ENCODE measurements around the gene NTN1. TPM values are rescaled to one million over a fixed set of nuclear protein-coding genes. Genes with fewer than 3 reads are reported as not detected.
"Not testable (repeated sequence)": the region's sequence is repeated elsewhere in the genome, so short reads cannot be mapped to it uniquely, and the experiment has no call there.

The NTN1 gene
- total RNA-seq, 1 donor from 2014 or later: 0.94 TPM

DNA sequence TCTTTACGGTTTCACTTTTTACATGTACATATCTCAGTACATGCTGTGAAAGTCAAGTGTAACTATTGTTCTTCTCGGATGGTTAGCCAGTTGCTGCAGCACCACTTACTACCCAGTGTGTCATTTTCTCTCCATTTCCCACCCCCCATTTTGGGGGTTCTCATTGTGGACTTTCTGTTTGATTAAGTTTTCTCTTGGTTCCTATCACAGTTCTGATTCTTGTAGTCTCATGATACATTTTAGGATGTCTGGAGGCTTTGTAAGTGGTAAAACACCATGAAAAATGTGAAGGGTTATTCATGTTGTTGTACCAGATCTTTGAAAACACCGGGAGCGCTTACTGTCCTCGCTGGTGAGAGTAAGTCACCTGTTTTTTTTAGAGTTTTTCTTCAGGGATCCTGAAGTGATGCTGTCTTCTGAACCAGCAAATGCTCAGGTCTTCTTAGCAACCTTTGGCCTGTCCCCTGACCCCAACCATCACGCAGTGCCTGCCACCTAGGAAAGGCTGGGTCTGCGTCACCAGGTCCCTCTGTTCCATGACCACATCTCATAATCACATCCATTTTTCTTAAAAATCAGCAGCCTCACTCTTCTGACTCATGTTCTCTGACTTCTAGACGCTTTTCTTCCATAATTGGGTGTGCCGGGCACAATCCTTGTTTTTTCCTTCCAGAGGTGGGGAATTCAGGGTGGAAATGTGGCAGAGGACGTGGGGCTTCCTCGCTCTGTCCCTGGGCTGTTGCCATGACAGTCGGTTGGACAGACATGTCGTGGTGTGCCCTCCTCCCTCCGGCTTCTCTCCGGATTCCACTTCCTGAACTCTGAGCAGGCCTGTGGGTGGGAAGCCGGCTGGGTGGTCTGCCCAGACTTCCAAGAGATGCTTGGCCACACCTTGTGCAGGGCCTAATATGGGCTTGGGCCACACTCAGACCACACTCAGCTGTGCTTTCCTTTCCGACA, 102.6 kb downstream of the NTN1 start:
- DNase-seq (ENCODE audit: low read depth): no peak

DNA sequence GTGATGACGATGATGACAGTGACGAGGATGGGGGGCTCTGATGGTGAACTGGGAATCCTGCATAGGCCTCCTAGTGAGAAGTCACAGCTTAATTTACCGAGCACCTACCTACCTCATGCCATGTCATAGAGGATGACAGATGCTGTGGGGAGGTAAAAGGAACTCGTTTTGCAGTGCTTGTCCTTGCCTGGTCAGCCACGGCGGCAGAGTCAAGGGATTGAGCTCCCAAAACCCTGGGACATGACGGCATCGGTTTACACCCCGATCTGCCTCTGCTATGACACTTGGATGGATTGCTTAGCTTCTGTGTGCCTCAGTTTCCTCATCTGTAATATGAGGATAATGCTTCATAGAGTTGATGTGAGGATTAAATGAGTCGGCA, 103.2 kb downstream of the NTN1 start:
- DNase-seq (ENCODE audit: low read depth): no peak

DNA sequence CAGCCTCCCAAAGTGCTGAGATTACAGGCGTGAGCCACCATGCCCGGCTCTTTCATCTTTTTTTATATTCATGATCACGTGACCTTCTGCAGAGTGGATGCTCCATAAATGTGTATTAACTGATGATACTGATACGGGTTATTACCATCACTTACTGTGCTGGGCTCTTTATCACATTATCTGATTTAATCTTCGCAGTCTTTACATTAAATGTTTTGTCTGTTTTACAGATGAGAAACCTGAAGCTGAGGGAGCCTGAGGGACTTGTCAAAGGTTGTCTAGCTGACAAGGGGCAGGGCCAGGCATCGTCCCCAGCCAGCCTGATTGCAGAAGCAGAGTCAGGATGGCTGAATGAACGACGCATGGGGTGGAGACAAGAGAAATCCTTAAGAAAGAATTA, 104.4 kb downstream of the NTN1 start:
- DNase-seq (ENCODE audit: low read depth): no peak

DNA sequence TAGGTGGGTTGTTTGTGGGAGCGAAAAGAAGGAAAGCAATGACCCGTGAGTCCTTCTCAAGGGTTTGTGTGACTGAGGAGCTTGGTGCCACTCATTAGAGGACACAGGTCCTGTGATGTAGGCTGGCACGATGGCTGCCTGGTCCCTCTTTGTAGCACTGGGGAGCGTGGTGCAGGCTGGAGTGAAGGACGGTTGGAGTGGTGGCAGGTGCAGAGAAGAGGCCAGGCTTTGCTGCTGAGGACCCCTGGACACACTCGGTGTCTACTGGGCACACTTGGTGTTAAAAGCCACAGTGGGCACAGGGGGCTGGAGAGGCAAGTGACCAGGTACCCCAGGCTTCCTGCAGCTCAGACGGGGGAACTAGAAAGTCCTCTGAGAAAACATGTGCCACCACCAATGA, 106.0 kb downstream of the NTN1 start:
- DNase-seq (ENCODE audit: low read depth): no peak

DNA sequence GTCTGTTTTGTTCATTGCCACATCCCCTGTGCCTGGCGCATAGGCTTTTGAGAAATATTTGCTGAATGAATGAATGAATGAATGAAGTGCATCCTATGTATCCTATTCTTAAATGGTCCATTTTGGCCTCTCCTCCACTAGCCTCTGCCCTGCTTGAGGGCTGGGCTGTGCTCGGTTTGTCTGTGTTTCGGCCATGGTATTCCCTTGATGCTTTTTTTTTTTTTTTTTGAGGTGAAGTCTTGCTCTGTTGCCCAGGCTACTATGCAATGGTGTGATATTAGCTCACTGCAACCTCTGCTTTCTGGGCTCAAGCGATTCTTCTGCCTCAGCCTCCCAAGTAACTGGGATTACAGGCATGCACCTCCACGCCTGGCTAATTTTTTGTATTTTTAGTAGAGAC, 110.1 kb downstream of the NTN1 start:
- no peak for DNase-seq (ENCODE audit: low read depth)

DNA sequence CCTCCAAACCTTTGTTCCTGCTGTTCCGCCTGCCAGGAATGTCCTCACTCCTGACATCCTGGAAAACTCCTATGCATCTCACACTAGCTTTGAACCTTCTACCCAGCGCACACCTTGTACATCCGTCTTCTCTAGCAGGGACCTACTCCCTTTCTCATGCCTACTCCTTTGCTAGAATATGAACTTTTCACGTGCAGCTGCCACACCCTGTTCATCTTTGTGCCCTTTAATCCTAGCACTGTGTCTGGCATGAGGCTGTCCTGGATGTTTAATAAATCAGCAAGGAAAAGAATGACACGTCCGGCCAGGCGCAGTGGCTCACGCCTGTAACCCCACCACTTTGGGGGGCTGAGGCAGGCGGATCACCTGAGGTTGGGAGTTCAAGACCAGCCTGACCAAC, 111.0 kb downstream of the NTN1 start:
- DNase-seq (ENCODE audit: low read depth): no peak

DNA sequence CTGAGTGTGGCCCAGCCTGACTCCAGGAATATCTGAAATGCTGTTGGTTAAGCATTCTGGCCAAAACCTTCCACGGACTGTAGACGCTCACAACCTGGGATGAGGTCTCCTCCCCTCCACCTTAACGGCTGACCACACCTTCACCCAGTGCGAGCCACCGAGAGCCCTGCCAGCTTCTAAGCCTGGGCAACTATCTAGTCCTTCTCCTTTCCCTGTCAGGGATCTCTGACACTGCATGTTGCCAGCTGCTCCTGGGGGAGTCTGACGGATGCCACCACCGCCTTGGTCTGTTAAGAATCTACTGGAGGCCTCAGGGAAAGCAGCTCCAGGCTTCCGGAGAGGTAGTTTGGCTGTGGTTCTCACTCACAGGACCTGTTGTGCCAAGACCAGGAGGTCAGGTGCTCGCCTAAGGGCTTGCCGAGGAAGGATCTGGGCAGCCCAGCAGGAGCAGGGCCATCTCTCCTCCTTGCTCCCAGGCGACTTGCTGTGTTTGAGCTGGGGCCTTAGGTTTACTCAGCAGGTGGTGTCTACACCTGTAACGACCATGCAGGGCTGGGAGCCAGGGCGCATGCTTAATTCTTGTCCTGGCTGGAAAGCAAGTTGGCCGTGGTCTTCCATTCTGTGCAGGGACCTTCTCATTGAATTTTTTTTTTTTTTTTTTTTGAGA, 111.8 kb downstream of the NTN1 start:
- DNase-seq (ENCODE audit: low read depth): no peak

DNA sequence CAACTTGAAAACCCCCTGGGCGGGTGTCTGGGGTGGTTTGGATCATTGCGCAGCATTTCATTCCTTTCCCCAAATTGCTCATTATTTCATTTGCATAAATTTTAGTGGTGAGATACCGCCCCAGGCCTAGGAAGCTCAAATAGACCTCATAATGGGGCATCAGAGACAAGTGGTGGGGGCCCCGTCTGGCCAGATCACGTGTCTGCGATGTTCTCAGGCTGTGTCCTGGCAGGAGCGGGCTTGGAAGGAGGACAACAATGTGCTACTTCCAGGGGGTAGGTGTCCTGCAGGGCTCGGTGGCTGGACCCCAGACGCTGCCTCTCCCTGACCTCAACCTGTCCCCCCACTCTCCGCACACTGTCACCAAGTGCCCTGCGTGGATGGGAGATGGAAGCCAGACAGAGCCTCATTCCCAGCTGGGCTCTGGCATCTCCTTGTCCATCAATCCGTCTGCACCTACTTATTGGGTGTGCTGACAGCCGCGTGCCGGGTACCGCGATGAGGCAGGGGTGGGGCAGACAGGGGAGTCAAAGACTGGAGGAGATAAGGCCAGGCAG, 116.9 kb downstream of the NTN1 start:
- DNase-seq (ENCODE audit: low read depth): no peak

DNA sequence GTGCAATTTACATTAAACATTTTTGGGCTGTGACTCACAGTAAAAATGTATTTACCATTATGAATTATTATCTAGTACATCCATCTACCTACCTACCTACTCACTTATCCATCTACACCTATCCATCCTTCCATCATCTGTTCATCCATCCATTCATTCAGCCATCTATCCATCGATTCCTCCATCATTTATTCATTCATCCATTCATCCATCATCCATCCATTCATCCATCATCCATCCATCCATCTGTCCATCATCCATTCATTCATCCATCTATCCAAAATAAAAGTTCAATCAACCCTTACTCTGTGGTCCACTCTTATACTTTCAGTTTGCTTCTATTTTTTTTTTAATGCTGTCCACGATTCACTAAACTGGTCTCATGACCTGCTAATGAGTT, 118.4 kb downstream of the NTN1 start:
- DNase-seq (ENCODE audit: low read depth): no peak

DNA sequence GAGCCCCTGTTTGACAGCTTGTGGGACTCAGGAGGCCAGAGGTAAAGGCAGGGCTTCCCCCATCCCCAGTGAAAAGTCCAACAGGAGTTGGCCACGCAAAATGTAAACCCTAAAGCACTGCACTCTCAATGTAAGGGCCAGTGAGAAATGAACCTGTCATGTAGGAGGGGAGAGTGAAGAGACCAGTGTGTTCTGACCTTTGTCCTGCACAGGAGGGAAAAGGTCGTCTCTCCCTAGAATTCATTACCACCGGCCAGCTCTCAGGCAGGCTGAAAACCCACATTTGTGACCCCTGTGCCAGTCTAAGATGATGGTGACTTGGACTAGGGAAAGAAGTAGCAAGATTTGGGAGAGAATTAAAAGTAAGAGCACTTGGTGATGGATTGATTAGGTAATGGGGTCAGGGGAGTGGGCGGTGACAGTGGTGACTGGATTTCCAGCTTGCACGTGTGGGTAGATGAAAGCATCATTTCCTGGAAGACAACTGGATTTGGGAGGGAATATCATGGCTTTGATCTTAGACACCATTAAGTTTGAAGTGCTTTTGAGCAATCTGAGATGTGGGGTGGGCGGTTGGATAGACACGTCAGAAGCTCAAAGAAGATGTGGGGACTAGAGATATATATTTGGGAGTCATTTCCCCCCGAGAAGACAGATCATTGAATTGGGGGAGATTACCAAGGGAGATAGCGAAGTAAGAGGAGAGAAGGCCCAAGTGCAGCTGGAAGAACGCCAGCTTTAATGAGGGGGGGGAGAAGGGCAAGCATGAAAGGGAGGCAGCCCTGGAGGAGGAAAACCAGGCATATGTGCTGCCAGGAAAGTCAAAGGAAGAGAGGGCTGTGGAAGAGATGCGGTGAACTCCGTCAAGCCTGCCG, 119.5 kb downstream of the NTN1 start:
- DNase-seq (ENCODE audit: low read depth): no peak

DNA sequence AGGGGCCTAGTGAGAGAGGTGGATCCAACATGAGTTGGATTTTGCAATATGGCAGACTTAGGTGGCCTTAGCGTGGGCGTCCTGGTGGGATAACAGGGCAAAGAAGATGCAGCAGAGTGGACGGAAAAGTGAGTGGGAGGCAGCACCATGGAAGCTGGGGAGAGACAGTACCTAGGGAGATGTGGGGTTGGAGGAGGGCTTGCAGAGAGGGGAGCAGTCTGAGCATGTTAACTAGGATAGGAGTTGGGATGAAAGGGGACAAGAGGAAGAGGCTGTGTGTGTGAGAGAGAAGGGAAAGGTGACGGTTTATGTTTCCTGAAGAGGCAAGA, 120.1 kb downstream of the NTN1 start:
- no peak for DNase-seq (ENCODE audit: low read depth)

DNA sequence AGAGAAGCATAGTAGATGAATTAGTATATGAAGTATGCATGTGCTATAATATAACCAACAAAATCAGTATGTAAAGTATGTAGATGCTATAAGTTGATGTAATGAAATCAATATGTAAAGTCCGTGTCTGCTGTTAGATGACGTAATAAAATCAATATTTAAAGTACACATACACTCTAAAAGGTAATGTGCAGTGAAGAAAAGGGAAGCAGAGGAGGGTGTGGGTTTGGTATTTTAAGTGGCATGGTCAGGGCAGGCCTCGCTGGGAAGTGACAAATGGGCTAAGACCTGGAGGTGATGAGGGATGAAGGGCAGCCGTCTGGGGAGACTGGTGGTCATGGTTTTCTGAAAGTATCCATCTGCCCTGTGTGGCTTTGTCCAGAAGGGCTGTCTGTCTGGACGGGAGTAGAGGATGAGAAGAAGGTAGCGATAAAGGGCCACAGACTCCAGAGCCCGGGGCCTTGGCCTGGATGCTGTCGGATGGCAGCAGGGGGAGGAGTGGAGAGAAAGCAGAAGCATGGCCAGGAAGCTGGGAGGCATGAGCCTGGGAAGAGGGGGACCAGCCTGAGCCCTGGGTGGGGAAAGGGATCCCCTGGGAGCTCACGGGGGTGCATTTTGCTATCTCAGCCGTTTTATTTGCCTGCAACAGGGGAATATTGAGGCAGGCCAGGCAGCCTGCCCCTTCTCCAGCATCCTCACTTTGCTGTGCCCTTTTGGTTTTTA, 121.6 kb downstream of the NTN1 start:
- no peak for DNase-seq (ENCODE audit: low read depth)

DNA sequence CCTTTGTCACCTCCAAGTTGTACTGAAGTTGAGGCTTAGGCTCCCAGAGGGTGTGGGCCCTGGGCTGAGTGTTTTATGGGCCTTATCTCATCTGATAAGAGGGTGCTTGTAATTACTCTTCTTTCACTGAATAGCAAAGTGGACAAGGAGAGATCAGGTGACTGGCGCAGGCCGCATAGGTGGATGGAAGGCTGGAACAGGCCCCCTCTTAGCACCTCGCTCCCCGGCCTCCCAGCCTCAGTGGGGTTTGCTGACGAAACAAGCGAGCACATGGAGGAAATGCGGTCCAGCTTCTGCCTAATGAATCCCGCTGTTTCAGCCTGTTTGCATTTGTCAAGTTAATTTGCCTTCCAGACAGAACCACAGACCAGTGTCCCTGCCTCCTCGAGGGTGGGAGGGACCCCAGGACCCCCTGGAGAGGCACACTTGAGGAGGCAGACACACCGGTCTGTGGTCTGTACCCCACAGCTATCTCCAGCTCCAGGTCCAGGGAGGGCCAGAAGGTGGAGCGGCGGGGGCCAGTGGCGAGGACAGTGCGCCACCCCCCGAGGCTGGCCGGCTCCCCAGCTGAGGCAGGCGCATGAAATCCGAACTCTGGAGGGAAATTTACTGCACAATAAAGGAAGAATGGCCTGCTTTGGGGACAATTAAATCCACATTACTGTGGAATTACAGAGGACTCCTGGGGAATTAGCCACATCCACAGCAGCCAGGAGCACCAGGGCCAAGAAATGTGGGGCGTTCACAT, 123.4 kb downstream of the NTN1 start:
- DNase-seq (ENCODE audit: low read depth): no peak

DNA sequence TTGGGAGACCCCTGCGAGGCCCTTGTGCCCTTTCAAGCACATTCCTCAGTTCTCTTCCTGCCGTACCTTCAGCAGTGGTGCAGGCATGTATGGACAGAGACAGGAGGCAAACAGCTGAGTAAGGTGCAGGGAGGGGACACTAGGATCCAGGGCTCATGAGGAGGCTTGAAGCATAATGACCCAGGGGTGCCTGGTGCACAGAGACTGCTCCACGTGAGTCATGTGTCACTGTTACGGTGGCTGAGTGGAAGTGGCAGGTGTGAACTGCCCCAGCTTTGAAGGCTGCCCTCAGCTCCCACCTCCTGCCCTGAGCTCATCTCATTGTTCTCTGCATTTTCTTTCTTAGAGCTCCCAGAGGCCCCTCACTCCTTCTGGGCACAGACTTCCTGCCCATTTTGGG, 124.8 kb downstream of the NTN1 start:
- no peak for DNase-seq (ENCODE audit: low read depth)

DNA sequence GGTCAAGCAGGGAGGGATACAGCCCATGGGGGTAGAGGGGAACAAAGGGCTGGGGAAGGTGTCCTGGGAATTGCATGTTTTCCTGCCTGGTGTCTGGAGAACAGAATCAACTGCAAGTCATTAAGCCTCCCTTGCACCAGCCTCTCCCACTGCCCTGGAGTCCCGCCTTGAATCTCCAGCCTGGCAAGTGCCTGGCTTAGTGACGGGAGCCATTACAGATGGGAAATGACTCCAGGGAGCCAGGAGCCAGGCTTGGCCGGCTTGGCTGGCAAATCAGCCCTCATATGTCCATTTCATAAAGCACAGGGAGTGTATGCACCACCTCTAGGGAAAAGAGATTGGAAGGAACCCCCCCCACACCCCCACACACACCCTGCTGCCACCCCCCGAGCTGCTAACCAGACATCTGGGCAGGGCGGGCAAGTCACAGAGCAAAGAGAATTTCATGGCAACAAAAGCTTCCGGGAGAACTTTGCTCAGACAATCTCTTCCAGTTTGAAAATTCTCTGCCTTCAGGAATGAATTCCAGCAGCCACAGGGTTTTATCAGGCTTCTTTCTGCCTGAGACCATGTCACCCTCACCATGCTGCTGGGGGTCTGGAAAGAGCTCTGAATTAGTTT, 127.7 kb downstream of the NTN1 start:
- DNase-seq (ENCODE audit: low read depth): no peak

DNA sequence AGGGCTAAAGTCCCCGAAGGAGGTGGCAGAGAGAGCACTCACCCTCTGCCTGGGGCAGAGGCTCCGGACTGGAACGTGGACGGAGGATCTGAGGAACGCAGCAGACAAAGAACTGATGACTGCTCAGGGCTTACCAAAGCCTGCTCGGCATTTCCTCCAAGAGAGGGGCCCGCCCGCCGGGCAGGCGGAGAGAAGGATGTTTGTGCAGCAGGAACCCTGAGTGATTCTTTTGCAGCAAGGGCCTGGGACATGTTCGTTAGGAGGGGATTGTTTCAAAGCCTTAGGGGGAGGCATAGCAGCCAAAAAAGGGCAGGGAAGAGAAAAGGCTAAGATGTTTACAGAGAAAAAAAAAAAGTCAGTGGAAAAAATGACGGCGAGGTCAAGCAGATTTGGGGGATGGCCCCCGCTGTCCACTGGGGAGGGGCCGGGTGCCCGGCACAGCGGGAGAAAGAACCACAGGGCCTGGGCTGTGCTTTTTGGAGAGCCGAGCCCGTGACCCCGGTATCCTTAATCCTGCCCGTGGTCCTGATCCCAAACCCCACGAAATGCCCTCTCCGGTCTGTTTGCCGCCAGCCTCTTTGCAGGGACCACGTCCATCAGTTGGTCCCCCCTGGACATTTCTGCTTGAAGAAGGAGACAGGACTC, 129.3 kb downstream of the NTN1 start:
- no peak for DNase-seq (ENCODE audit: low read depth)

DNA sequence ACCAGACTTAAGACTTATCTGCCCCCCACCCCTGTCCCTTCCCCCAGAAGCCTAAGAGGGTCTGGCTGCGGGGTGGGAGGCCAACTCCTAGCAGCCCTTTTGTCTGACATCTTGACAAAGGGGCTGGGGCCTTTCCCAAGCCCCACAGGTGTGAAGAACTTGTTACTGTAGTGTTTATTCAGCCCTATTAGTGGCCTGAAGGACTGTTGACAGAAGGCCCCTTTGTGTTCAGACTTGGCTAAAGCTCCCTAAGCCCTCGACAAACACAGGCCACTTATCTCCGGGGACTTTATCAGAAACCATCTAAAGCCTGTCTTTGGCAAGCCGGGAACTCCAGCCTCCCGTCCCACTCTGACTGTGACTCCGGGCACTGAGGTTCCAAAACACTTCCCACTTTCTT, 129.8 kb downstream of the NTN1 start:
- no peak for DNase-seq (ENCODE audit: low read depth)

DNA sequence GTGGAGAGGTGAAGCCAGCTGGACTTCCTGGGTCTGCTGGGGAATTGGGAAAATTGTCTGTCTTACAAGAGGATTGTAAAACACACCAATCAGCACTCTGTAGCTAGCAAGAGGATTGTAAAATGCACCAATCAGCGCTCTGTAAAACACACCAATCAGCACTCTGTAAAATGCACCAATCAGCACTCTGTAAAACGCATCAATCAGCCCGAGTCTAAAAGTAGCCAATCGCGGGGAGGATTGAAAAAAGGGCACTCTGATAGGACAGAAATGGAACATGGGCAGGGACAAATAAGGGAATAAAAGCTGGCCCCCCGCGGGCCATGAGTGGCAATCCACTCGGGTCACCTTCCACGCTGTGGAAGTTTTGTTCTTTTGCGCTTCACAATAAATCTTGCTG, 130.4 kb downstream of the NTN1 start:
- DNase-seq (ENCODE audit: low read depth): not testable (repeated sequence)

DNA sequence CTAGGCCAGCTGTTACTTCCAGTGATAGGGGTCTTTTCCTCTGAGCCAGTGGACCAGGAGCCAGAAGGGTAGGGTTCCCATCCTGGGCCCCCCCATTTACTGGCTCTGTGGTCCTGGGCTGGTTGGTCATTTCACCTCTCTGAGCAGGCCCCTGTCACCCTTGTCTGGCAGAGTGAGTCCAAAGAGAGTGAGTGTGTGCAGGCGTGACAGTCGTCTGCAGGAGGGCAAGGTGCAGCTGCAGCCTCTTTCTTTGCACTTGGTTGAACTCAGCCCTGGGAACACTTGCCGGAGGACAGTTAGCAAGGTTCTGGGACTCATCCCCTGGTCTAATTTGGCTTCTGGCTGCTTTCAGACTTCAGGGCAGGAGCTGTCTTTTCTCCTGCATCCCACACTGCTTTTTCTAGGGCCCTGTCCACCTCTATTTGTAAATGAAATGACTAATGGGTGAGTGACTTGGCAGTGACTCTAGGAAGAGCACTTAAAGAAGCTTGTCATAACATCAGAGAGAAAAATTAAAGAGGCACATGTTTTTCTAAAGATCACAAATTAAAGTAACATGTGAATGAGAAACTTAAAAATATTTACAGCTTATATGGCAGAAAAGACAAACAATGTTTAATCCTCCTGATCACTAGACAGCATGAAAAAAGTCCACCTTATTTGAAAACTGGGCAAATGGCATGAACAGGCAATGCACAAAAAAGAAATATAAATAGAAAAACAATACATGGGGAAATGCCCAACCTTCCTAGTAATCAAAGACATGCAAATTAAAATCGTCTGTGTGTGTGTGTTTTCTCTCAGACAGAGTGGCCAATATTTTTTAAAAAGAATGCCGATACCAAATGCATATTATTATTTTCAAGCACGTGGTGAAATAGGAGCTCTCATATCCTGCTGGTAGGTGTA, 137.5 kb downstream of the NTN1 start:
- DNase-seq (ENCODE audit: low read depth): no peak
